ENCODE data around the gene LDLRAD4.

Gene LDLRAD4

DNA sequence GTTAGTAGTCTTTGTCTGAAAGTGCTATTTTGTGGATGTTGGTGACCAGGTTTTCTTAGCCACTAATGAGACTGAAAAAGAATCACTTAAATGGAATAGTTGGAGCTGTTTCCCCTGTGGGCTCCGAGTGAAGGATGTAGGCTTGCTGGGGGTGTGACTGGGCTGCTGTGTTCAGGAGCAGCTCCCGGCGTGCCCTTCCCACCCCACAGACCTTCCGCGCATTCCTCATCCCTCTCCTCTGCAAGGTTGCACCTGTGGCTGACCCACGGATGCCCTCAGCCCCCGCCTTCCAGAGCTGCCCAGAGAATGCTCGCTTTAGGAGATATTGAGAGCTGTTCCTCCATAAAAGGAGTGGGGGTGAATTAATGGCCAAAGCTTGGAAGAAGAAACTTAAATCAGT lies 174.3 kb downstream of the LDLRAD4 start:
- DNase-seq, result no peak

DNA sequence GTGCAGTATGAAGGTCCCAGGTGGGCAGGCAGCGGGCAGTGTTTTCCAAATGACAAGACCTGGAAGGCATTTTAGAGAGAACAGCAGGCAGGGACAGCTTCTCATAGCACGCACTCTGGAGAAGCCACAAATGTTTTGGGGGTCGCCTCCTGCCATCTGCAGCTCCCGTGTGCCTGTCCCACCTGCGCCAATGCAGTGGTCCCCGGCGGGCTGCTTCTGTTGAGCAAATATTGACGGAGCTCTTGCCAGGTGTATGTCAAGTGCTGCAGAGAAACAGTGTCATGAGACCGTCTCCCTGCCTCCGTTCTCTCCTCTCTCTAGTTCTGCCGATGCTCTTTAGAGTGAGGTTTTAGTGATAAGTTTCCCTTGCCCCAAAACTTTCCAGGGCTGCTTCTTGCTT lies 174.8 kb downstream of the LDLRAD4 start:
- no peak for DNase-seq

DNA sequence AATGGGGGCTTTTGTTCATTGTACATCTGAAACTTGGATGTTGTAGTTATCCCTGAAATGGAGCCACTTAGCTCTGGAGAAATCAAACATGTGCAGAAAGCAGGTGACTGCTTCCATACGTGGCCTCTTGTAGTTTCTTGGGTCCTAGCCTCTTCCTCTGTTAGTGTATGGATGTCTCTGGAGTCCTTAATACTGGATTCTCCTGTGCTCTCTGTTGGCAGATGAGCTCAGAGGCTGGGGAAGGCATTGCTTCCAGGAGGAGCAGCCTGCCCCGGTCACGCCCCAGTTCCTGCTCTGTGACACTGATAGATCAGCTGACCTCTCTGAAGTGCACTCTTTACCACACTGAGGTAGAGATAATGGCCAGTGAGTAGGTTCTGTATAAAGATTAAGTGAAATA lies 176.2 kb downstream of the LDLRAD4 start:
- peak; percentile 45 for DNase-seq

DNA sequence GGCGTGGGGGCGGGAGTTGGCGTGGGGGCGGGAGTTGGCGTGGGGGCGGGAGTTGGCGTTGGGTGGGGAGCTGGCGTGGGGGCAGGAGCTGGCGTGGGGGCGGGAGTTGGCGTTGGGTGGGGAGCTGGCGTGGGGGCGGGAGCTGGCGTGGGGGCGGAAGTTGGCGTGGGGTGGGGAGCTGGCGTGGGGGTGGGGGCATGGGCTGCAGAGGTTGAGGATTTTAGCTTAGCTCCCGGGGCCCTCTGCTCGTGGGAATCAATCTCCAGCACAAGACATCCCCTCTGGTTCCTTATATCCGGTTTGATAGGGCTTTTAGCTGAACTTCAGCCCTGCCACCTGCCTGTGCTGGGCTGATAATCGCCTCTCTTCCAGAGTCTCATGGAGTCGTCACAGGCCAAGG lies 177.0 kb downstream of the LDLRAD4 start:
- no peak for DNase-seq

DNA sequence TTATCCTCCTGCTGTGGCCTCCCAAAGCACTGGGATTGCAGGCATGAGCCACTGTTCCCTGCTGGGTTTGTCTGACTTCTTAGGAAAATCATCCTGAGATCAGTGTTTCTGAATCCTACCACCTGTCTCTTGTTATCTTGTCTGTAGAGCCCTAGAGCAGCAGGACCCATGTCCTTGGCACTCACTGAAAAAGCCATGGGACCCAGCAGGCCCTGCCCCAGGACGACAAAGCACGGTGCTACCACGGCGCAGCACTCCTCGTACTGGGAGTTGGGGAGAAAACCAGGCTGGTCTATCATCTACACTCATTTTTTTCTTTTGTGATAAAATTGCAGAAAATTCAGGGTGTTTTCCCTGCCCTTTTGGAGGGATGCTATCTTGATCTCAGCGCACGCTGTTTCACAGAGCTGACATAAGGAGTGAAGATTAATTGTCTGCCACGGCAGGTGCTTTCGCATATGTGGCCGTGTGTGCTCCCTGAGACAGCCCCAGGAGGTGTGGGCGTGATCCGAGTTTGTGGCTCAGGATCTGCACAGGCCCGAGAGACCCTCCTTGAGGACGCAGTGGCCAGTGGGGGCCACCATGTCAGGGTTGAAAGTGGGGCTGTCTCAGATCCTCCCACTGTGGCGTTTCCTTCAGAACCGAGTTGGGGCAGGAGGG lies 179.1 kb downstream of the LDLRAD4 start:
- no peak for DNase-seq

DNA sequence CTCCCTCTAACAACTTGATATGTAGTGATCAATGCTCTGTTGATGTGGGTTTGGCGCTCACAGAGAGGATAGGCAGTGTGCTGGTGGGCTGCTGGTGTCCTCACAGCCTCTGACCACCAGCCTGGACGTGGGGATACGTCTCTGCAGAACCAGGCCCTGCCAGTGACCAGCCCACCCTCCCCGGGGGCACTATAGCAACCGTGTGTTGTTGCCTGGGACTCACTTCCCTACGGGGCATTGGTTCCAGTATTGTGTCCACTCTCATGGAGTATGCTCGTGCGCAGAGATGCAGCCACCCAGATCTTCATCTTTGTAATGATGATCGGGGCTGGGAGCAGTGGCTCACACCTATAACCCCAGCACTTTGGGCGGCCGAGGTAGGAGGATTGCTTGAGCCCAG lies 180.1 kb downstream of the LDLRAD4 start:
- DNase-seq, result no peak

DNA sequence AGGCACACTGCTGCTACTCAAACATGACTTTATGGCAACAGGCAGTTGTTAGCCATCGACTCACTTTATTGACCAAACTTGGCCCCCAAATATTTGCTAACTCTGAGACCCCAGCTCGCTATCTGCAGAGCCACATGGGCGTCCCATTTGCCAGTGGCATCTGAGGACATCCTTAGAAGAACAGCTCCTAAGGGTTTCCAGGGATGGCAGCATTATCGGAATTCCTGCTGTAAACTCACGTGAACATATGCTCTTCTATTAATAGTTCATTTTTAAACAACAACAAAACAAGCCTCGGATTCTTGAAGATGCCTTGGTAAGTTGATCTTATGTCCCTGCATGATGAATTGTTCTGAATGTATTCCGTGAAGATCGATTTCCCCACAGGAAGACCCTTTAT lies 181.0 kb downstream of the LDLRAD4 start:
- DNase-seq, result no peak

DNA sequence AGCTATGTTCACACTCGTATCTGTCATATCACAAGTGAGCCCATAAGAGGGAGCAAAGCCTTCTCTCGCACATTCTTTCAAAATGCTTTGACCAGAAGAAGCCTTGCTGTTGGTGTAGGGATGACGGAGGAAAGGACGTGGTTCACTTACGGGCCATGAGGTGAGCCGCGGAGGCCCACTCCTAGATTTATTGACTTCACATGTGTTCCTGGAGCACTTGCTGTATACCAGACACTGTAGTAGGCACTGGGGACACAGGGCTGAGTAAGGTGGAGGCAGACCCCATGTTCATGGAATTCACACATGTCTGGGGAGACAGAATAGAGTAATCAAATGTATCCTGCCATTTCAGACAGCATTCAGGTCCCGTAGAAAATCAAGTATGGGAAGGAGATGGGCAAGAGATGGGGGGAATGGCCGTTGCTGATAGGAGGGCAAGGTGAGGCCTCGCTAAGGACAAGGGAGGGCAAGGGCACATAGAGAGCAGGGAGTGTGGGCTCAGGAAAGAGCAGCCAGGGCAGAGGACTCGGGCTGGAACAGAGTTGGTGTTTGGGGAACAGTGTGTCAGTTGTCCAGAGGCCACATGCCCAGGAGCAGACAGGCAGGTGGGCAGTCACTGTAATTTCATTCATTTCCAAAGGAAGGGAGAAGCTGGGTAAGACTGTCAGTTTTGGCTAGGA lies 182.2 kb downstream of the LDLRAD4 start:
- no peak for DNase-seq

DNA sequence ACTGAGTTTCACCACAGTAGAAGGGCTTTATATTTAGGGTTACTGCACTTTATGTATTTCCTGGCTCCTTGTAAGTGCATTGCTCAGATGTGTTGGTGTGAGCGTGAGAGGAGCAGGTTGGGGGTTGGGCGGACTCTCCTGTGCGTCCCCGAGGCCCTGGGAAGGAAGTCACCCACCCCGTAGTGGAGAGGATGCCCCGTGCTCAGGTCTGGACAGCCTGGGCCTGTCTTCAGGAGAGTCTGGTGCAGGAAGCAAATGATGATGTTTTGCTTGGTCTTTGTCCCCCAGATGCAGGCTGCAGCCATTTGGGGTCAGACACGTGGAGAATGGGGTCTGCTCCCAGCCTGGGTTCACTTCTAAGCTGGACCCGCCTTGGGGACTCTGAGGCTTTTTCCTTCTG lies 182.8 kb downstream of the LDLRAD4 start:
- no peak for DNase-seq

DNA sequence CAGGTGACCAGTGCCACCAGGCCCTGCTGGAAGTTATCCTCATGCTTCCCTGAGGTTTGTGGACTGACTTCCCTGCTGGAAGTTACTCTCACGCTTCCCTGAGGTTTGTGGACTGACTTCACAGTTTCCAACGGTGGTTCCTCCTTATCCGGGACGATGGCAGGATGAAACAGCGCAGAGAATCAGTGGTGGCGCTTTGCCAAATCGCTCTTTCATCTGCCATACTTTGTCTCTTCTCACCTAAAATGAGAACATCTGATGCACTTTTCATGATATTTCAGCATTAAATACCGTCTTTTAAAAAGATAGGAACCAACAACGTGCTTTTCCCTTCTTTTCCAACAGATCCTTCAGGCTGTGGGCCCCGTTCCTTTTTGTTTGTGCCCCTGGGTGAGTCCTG lies 183.3 kb downstream of the LDLRAD4 start:
- DNase-seq, result no peak

DNA sequence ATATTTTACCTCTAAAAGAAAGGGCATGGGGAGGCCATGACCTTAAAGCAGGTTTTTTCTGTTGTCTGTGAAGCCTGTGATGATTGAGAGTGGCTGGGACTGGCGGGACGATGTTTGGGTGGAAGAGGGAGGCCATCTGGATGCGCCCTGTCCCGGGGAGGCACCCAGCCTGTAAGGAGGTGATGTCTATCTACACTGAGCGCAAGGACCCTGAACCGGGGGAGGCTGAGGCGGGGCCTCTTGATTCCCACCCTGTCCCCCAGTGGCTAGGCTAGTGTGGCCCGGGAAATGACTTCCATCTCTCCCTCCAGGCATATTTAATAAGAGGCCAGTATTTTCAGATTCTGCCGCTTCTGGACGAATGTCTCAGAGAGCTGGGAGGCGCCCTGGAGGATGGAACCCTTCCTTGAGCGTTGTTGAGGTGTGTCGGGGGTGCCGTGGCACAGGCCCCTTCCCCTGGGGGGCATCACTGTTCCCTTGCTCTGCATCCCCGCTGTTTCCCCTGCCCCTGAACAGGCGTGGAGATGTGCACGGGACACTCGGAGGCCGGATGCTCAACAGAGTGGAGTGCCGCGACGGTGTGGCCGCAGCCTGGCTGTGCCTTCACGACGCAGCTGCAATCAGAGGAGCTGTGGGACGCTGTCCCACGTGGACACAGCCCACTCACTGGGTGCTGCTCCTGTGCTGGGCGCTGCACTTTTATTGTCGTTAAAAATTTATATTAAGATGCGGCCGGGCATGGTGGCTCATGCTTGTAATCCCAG lies 185.4 kb downstream of the LDLRAD4 start:
- DNase-seq, result no peak

DNA sequence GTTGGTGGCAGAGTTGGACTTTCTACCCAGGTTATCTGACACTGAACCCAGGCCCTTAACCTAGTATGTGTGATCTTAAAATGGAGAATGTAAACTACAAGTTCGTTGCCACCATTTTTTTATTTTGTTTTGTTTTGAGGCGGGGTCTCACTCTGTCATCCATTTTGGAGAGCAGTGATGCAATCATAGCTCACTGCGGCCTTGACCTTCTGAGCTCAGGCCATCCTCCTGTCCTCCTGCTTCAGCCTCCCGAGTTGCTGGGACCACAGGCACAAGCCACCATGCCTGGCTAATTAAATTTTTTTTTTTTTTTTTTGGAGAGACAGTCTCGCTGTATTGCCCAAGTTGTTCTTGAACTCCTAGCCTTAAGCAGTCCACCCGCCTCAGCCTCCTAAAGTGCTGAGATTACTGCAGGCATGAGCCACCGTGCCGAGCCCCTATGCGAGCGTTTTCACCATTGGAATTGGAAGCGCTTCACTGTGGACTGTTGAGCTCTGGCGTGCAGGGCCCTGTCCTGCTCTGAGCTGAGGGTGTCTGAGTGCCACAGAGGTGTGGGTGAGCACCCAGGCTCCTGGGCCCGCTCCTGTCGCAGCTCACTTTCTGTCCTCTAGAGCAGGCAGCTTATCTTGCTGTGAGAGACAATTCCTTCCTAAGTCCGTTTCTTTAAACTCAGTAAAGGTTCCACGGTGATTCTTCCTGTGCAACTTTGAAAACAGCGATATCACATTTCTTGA lies 186.9 kb downstream of the LDLRAD4 start:
- no peak for DNase-seq

DNA sequence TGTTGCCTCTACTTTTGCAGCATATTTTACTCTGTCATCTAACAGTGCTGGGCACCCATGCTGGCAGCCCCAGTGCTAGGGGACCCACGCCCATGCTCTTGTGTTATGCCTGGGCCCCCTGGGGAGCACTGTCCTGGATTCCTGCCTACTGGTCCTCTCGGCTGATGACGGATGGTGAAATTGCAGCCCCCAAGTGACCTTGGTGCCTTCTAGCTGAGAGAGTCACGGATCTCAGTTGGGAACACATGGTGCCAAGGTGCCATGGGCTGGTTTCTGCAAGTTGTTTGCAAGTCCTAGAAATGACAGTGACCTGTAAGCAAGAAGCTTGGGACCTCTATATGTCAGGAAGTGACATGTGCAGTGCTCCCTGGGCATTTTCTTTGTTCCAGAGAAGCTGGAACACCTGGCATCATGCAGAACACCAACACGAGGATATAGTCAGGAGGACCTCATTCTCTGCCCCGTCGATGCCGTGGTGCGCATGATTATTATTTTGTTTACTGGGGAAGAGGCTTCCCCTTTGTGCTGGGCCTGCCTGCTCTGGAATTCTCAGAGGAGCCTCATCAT lies 187.6 kb downstream of the LDLRAD4 start:
- no peak for DNase-seq

DNA sequence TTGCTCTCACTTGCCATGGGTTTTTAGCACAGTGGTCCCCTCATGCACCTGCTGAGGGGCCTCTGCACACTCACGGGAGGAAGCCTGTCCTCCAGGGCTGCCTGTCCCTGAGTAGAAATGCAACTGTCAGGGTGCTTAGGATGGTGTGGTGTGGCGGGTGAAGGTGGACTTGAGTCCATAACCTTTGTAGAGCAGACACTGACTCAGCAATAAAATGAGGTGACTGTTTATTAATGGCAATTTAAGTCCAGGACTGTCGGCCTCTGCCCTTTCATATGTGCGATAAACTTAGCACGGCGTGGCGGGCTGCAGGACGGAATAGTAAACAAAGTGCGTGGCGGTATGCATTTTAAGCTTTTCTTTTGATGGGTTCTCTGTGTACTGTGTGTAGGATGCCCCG lies 188.2 kb downstream of the LDLRAD4 start:
- no peak for DNase-seq

DNA sequence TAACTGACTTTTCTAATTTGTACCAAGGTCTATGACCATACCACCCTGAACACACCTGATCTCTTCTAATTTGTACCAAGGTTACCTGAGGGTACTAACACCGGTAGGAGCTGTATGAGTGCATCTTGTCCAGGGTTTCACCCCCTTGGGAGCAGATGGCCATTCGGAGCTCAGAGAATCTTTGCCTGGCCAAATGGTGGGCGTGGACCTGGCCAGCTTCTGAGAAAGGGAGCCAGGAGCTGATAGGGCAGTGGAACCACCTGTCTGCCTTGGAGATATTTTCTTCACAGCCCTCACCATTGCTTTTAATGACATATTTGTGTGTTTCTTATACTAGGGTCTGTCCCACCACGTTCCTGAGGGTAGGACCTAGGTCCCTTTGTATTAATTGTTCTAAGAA lies 188.9 kb downstream of the LDLRAD4 start:
- DNase-seq, result no peak

DNA sequence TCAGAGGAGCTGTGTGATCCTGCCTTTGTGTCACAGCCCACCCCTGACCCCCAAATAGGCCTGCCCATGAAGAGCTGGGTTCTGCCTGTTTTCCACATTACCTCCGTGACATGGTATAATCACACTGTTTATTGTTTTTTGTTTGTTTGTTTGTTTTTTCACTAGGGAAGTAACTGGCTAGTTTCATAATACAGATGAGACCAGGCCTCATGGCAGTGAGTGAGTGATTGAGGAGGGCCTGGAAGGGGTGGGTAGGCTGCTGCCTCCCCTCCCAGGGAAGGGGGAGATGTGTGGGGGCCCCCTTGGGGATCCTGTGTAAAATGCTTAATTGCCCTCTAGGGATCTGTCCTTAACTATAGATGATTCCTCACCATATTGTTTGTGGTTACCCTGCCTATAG lies 190.5 kb downstream of the LDLRAD4 start:
- DNase-seq, result no peak

DNA sequence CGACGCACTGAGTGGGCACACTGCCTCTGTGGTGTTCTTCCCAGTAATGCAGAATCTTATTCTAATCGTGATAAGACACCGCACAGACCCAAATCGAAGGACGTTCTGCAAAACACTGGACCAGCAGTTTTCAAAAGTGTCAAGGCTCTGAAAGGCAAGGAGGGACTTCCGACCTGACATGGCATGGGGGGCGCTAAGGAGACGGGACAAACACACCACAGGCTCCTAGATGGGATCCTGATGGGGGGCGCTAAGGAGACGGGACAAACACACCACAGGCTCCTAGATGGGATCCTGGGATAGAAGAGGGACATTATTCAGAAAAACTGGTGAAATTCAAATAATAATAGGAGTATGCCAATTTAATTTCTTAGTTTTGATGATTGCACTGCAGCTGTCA lies 191.4 kb downstream of the LDLRAD4 start:
- no peak for DNase-seq

DNA sequence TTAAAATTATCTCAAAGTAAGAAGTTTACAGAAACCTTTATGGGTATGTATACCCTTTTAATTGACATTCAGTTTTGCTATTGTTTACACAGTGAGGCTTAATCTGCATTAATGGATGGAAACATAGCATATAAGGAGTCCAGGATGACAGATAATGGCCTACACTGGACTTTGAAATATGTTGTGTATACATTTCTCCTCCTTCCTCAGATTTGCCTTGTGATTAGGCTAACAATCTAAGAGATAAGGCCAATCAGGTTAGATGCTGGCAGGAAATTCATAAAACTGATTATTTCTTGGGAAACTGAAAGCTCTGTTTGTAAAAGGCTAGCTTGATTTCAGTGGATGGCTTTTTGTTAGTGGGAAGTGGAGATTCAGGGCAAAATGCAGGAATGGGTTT lies 191.9 kb downstream of the LDLRAD4 start:
- DNase-seq, result no peak

DNA sequence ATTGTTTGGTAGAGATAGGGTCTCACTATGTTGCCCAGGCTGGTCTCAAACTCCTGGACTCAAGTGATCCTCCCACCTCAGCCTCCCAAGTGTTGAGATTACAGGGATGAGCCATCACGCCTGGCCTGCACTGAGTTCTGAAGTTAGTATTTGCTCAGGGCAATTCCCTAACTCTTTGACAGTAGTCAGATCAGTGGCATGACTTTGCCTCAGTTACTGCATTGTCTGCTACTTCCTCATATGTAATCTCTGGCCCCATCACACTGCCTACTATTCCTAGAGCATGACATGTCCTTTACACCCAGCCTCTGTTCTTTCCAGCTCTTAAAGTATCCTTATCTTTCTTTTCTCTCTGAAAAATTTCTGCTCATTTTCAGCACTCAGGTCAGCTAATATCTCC lies 193.5 kb downstream of the LDLRAD4 start:
- no peak for DNase-seq

DNA sequence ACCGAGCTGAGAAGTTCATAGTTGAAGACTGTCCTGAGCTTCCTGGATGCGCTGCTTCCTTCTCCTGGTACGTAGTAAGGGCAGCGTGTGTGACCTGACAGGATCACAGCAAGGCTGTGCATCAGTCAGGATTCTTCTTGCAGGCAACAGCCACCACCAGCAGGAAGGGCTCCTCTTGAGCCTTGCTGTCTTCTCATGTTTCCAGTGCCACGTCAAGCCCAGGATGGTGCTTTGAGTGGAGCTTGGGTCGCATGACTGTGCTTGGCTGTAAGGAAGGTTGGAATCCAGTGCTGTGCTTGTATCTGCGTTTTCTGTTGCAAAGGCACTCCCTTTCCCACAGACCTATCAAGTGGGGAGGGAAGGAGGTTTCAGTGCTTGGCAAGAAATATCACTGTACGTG lies 194.3 kb downstream of the LDLRAD4 start:
- no peak for DNase-seq

DNA sequence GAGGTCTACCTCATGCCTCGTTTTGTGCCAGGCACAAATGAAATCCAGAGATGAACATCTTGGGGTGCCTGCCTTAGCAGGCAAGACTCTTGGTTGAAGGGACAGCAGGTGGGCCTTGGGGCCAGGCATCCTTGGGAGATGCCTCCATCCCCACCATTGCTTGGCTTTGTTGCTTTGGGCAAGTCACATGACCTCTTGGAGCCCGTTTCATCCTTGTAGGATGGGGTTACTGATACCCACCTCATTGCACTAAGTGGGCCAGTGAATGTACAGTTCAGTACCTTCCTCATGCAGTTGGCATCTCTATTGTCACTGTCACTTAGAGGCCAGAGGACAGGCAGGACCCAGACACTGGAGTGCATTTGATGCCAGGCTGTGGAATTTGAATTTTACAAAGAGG lies 195.5 kb downstream of the LDLRAD4 start:
- DNase-seq, result no peak

DNA sequence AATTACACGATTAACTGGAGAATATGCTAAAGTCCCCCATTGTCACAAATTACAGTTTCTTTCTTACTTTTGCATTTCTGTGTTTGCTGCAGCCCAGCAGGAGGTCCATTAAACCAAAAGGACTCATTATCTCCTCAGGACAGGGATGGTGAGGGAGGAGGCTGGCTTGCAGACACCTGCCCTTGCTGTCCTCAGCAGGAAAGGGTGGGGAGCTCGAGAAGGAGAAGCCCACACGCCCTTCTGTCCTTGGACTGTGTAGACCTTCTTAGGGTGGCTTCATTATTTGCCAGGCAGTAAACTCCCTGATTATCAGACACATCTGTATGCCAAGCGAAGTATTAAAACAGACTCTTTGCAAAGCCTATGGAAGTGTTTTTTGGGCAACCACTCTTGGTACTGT lies 196.0 kb downstream of the LDLRAD4 start:
- DNase-seq, result no peak

DNA sequence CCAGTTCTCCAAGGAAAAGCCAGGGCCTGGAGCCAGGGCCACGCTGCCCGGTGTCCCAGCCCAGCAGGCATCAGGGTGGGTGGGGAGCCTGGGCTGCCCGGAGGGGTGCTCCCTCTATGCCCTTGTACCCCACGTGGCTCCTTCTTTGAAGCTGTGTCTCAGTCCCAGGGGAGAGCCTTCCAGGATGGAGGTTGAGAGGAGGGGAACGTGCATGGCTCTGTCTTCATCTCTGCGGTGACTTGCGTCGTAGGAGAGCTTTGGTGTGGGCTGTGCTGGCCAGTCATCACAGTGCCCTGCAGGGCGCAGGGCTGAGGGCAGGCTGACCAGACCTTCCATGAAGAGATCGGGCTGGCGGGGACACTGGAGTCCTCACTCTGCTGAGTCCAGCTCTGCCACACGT lies 197.2 kb downstream of the LDLRAD4 start:
- DNase-seq, result no peak
